ENCODE measurements around the gene HIVEP3. TPM values are rescaled to one million over a fixed set of nuclear protein-coding genes. Genes with fewer than 3 reads are reported as not detected.

The HIVEP3 gene
- total and polyA plus RNA-seq, 11 donors = 3.2 to 11.9 (median 5.0) TPM

DNA sequence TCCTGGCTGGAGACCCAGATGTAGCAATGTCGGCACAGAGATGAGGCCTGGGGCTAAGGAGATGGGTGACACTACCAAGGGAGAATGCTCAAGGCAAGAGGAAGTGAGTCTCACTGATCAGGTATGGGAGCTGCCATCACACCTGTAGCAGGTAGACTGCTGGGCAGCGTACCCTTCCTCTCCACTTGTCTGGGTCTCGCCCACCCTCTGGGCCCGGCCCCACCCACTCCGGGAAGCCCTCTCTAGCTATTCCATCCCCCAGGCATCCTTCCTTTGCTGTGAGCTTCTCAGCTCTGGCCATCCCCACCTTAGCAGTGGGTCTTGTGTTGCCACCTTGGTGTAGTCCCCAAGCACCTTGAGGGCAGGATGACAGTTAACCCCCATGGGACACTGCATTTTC is 346.5 kb downstream of the HIVEP3 start:
- DNase-seq (no peak), ATAC-seq (no peak)
- intact Hi-C loops (cut with DNase I) = loop anchor here (5.0 to 10.0 kb wide), 11 partner anchors 55 to 603 kb away; partner anchors contain the start of gene HIVEP3 (in 1 of the 10)
- H3K36me3 ChIP-seq = peaks cover 0 to 24% (median 0%) of the 10 kb centered on the region in 9 donors
- no peaks in the 10 kb centered on the region for H3K27me3 ChIP-seq
- peaks cover 0 to 10% (median 3%) of the 10 kb centered on the region in 12 donors for H3K4me1 ChIP-seq
- H3K27ac ChIP-seq = no peak overlapping the region
- no peaks in the 10 kb centered on the region for H3K9me3 ChIP-seq
- WGBS, 4 donors = 75 to 95% (median 82%) methylated on average over 5 of the region's 5 CpGs
- H3K4me3 ChIP-seq = no peak overlapping the region
- TF ChIP-seq, protein P1, sequence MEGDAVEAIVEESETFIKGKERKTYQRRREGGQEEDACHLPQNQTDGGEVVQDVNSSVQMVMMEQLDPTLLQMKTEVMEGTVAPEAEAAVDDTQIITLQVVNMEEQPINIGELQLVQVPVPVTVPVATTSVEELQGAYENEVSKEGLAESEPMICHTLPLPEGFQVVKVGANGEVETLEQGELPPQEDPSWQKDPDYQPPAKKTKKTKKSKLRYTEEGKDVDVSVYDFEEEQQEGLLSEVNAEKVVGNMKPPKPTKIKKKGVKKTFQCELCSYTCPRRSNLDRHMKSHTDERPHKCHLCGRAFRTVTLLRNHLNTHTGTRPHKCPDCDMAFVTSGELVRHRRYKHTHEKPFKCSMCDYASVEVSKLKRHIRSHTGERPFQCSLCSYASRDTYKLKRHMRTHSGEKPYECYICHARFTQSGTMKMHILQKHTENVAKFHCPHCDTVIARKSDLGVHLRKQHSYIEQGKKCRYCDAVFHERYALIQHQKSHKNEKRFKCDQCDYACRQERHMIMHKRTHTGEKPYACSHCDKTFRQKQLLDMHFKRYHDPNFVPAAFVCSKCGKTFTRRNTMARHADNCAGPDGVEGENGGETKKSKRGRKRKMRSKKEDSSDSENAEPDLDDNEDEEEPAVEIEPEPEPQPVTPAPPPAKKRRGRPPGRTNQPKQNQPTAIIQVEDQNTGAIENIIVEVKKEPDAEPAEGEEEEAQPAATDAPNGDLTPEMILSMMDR (IDR thresholded peaks at IDR 0.05) = no peak
- TF ChIP-seq POLR2A (IDR thresholded peaks at IDR 0.05) = no peak

GRCh38 chr1:41571041-41571440 is 347.7 kb downstream of the HIVEP3 start:
- TF ChIP-seq, protein P1 (IDR thresholded peaks at IDR 0.05) = no peak
- no peak for TF ChIP-seq POLR2A (IDR thresholded peaks at IDR 0.05)
- 54 to 80% (median 66%) methylated on average over 3 of the region's 3 CpGs for WGBS, 4 donors

GRCh38 chr1:41568204-41568603 is 350.5 kb downstream of the HIVEP3 start:
- ATAC-seq (peak in 1 of 4 donors; percentile 25), DNase-seq (peak in 1 of 5 donors; percentile 10)
- H3K4me1 ChIP-seq = no peaks in the 10 kb centered on the region
- TF ChIP-seq, protein P1 (IDR thresholded peaks at IDR 0.05) = no peak
- no peak for TF ChIP-seq POLR2A (IDR thresholded peaks at IDR 0.05)
- H3K4me3 ChIP-seq = no peak overlapping the region
- intact Hi-C loops (cut with DNase I) = no loop called here
- no peaks in the 10 kb centered on the region for H3K27me3 ChIP-seq
- WGBS, 4 donors = 94 to 99% (median 97%) methylated on average over 9 of the region's 9 CpGs
- no peak overlapping the region for H3K27ac ChIP-seq
- no peaks in the 10 kb centered on the region for H3K9me3 ChIP-seq
- H3K36me3 ChIP-seq = peaks cover 0 to 24% (median 0%) of the 10 kb centered on the region in 9 donors

More at GRCh38 chr1:41571041-41571440, 347.7 kb downstream of the HIVEP3 start:
- intact Hi-C loops (cut with DNase I) = loop anchor here (5.0 to 10.0 kb wide), 11 partner anchors 54 to 604 kb away; partner anchors contain the start of gene HIVEP3 (in 1 of the 10)
- H3K27ac ChIP-seq = no peak overlapping the region
- H3K4me1 ChIP-seq = peaks cover 0 to 10% (median 3%) of the 10 kb centered on the region in 12 donors
- no peaks in the 10 kb centered on the region for H3K27me3 ChIP-seq
- DNase-seq = no peak
- no peak overlapping the region for H3K4me3 ChIP-seq
- no peak for ATAC-seq
- no peaks in the 10 kb centered on the region for H3K9me3 ChIP-seq
- peaks cover 0 to 24% (median 0%) of the 10 kb centered on the region in 9 donors for H3K36me3 ChIP-seq

GRCh38 chr1:41566969-41567368 is 351.8 kb downstream of the HIVEP3 start:
- Histone ChIP-seq H3K9me3 (no peaks in the 10 kb centered on the region), H3K27ac (no peak overlapping the region), H3K4me3 (no peak overlapping the region), H3K27me3 (no peaks in the 10 kb centered on the region), H3K4me1 (no peaks in the 10 kb centered on the region), H3K36me3 (peaks cover 0 to 22% (median 0%) of the 10 kb centered on the region in 9 donors)
- intact Hi-C loops (cut with DNase I) = no loop called here
- DNase-seq = no peak
- ATAC-seq = no peak
- TF ChIP-seq POLR2A (IDR thresholded peaks at IDR 0.05) = no peak
- TF ChIP-seq, protein P1 (IDR thresholded peaks at IDR 0.05) = no peak
- WGBS, 4 donors = 96 to 100% (median 97%) methylated on average over 2 of the region's 2 CpGs

Data from heart left ventricle (tissue), 16 donors.